ENCODE measurements around the gene CXADR. TPM values are rescaled to one million over a fixed set of nuclear protein-coding genes. Genes with fewer than 3 reads are reported as not detected.

The CXADR gene
- total and polyA plus RNA-seq, 9 of the 15 experiments (the other 6 are each of a cell fraction or from before 2014, with no cell fraction given) = 0.01 to 0.41 (median 0.14) TPM

DNA sequence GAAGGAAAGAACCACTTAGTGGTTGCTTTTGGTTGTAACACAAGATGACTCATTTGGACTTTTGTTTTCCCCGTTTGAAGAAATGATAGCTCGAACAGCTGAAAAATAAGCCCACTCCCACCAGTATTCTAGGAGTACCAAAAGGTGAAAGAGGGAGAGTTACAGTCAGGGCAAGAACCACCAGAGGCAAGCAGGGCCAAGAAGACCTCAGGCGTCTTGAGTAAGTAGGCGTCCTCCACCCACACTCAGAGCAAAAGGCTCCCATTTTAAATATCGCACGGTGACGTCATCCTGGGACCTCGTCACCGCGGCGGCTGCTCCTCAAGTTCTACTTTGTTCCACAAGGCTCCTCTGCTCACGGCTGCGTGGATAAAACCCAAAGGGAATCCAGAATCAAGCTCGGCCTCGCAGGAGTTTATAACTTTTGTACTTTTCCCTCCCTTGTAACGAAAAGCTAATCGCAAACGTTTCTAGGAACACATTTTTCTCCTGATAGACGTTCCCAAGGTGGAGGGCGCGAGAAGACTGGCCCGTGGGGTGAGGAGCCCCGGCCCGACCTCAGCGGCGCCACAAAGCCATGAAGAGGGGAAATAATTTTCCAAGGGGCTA lies 98.7 kb downstream of the CXADR start (continued):
- TF ChIP-seq CEBPG (CRISPR knock-in tag; IDR thresholded peaks at IDR 0.05) = no peak
- peak in 1 of 2 experiments; percentile 29; a peak in 1 of 4 replicates for TF ChIP-seq CEBPG (tag; conservative IDR thresholded peaks at IDR 0.05 in 1 of 2, IDR thresholded peaks at IDR 0.05 in 1 of 2)
- TF ChIP-seq SAFB2 (IDR thresholded peaks at IDR 0.05; ENCODE audit: borderline replicate concordance, low read depth, low read length, severe bottlenecking) = no peak
- TF ChIP-seq, protein P1, sequence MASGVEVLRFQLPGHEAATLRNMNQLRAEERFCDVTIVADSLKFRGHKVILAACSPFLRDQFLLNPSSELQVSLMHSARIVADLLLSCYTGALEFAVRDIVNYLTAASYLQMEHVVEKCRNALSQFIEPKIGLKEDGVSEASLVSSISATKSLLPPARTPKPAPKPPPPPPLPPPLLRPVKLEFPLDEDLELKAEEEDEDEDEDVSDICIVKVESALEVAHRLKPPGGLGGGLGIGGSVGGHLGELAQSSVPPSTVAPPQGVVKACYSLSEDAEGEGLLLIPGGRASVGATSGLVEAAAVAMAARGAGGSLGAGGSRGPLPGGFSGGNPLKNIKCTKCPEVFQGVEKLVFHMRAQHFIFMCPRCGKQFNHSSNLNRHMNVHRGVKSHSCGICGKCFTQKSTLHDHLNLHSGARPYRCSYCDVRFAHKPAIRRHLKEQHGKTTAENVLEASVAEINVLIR (CRISPR knock-in tag; IDR thresholded peaks at IDR 0.05) = peak; percentile 72
- TF ChIP-seq AFF1 (IDR thresholded peaks at IDR 0.05; ENCODE audit: low read depth in 1 of 2, partially characterized antibody in 2 of 2) = peak in 1 of 2 experiments; percentile 55
- TF ChIP-seq CTCFL (IDR thresholded peaks at IDR 0.05; ENCODE audit: borderline replicate concordance, insufficient read depth, low read depth, low read length, poor library complexity, severe bottlenecking) = peak; percentile 52
- peak; percentile 28 to 84 (median 56) for TF ChIP-seq YY1 (IDR thresholded peaks at IDR 0.05; ENCODE audit: borderline replicate concordance in 1 of 3, control insufficient read depth in 1 of 3, extremely low read depth in 1 of 3, insufficient read depth in 3 of 3, insufficient read length in 1 of 3, insufficient replicate concordance in 2 of 3, low read depth in 1 of 3, low read length in 2 of 3)
- 0 out of 4 replicates have a peak, but pooled peaks of 1 of the 2 experiments have one; percentile 16 for TF ChIP-seq RCOR1 (IDR thresholded peaks at IDR 0.05; ENCODE audit: borderline replicate concordance in 1 of 2, low read depth in 2 of 2, low read length in 2 of 2)
- TF ChIP-seq, protein P2, sequence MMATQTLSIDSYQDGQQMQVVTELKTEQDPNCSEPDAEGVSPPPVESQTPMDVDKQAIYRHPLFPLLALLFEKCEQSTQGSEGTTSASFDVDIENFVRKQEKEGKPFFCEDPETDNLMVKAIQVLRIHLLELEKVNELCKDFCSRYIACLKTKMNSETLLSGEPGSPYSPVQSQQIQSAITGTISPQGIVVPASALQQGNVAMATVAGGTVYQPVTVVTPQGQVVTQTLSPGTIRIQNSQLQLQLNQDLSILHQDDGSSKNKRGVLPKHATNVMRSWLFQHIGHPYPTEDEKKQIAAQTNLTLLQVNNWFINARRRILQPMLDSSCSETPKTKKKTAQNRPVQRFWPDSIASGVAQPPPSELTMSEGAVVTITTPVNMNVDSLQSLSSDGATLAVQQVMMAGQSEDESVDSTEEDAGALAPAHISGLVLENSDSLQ (IDR thresholded peaks at IDR 0.05) = peak; percentile 18; the same call in 1 of the 2 replicates
- TF ChIP-seq KHSRP (IDR thresholded peaks at IDR 0.05) = peak; percentile 64; the same call in 1 of the 2 replicates
- 0 out of 2 replicates have a peak, but pooled peaks have one; percentile 59 for TF ChIP-seq GTF2F1 (IDR thresholded peaks at IDR 0.05; ENCODE audit: low read depth, low read length)
- TF ChIP-seq JUNB (CRISPR knock-in tag; conservative IDR thresholded peaks at IDR 0.05) = peak; percentile 95
- peak; percentile 80 for TF ChIP-seq TBP (optimal IDR thresholded peaks at IDR 0.05; ENCODE audit: low read depth, low read length)

Data from K562 (cell line).